ENCODE results near the gene ALKBH4.
"Not testable (repeated sequence)": the region's sequence is repeated elsewhere in the genome, so short reads cannot be mapped to it uniquely, and the experiment has no call there.

Gene ALKBH4

GRCh38 chr7:102460467-102460866 is 4.2 kb downstream of the ALKBH4 start:
- H3K9ac ChIP-seq (ENCODE audit: low read depth, low read length), result no peak overlapping the region
- H3K9me3 ChIP-seq (ENCODE audit: control insufficient read depth, insufficient read depth, low read length), result no peaks in the 10 kb centered on the region
- peaks cover 16% of the 10 kb centered on the region for H3K36me3 ChIP-seq (ENCODE audit: control insufficient read depth, insufficient read depth, low read length)
- no peaks in the 10 kb centered on the region for H3K4me1 ChIP-seq (ENCODE audit: control insufficient read depth, insufficient read depth, low read length)
- no peaks in the 10 kb centered on the region for H3K27me3 ChIP-seq (ENCODE audit: control insufficient read depth, insufficient read depth, low read length)
- no peak overlapping the region for H3K4me3 ChIP-seq (ENCODE audit: low read depth, low read length)

- Histone ChIP-seq H3K9ac (ENCODE audit: low read depth, low read length) (no peak overlapping the region), H3K4me1 (ENCODE audit: control insufficient read depth, insufficient read depth, low read length) (no peaks in the 10 kb centered on the region), H3K27me3 (ENCODE audit: control insufficient read depth, insufficient read depth, low read length) (no peaks in the 10 kb centered on the region), H3K4me3 (ENCODE audit: low read depth, low read length) (no peak overlapping the region), H3K36me3 (ENCODE audit: control insufficient read depth, insufficient read depth, low read length) (peaks cover 16% of the 10 kb centered on the region), H3K9me3 (ENCODE audit: control insufficient read depth, insufficient read depth, low read length) (no peaks in the 10 kb centered on the region)
Observed at GRCh38 chr7:102459221-102459844, 5.3 kb downstream of the ALKBH4 start.

- Histone ChIP-seq H3K9me3 (ENCODE audit: control insufficient read depth, insufficient read depth, low read length) (no peaks in the 10 kb centered on the region), H3K27me3 (ENCODE audit: control insufficient read depth, insufficient read depth, low read length) (no peaks in the 10 kb centered on the region), H3K9ac (ENCODE audit: low read depth, low read length) (no peak overlapping the region), H3K36me3 (ENCODE audit: control insufficient read depth, insufficient read depth, low read length) (peaks cover 16% of the 10 kb centered on the region), H3K4me1 (ENCODE audit: control insufficient read depth, insufficient read depth, low read length) (no peaks in the 10 kb centered on the region), H3K4me3 (ENCODE audit: low read depth, low read length) (no peak overlapping the region)
Observed at GRCh38 chr7:102457352-102457924, 7.2 kb downstream of the ALKBH4 start.

- Histone ChIP-seq H3K9me3 (ENCODE audit: control insufficient read depth, insufficient read depth, low read length) (no peaks in the 10 kb centered on the region), H3K27me3 (ENCODE audit: control insufficient read depth, insufficient read depth, low read length) (no peaks in the 10 kb centered on the region), H3K9ac (ENCODE audit: low read depth, low read length) (no peak overlapping the region), H3K4me3 (ENCODE audit: low read depth, low read length) (no peak overlapping the region), H3K4me1 (ENCODE audit: control insufficient read depth, insufficient read depth, low read length) (no peaks in the 10 kb centered on the region), H3K36me3 (ENCODE audit: control insufficient read depth, insufficient read depth, low read length) (peaks cover 16% of the 10 kb centered on the region)
Observed at GRCh38 chr7:102456327-102456726, 8.3 kb downstream of the ALKBH4 start.

- Histone ChIP-seq H3K36me3 (ENCODE audit: control insufficient read depth, insufficient read depth, low read length) (peaks cover 16% of the 10 kb centered on the region), H3K9me3 (ENCODE audit: control insufficient read depth, insufficient read depth, low read length) (no peaks in the 10 kb centered on the region), H3K4me3 (ENCODE audit: low read depth, low read length) (no peak overlapping the region), H3K9ac (ENCODE audit: low read depth, low read length) (no peak overlapping the region), H3K27me3 (ENCODE audit: control insufficient read depth, insufficient read depth, low read length) (no peaks in the 10 kb centered on the region), H3K4me1 (ENCODE audit: control insufficient read depth, insufficient read depth, low read length) (no peaks in the 10 kb centered on the region)
Observed at GRCh38 chr7:102455596-102455995, 9.1 kb downstream of the ALKBH4 start.

GRCh38 chr7:102454932-102455331 is 9.7 kb downstream of the ALKBH4 start:
- H3K36me3 ChIP-seq (ENCODE audit: control insufficient read depth, insufficient read depth, low read length), result peaks cover 16% of the 10 kb centered on the region
- H3K9me3 ChIP-seq (ENCODE audit: control insufficient read depth, insufficient read depth, low read length); H3K4me3 ChIP-seq (ENCODE audit: low read depth, low read length); H3K4me1 ChIP-seq (ENCODE audit: control insufficient read depth, insufficient read depth, low read length); H3K9ac ChIP-seq (ENCODE audit: low read depth, low read length); H3K27me3 ChIP-seq (ENCODE audit: control insufficient read depth, insufficient read depth, low read length): not testable (repeated sequence)

GRCh38 chr7:102454468-102454867 is 10.2 kb downstream of the ALKBH4 start:
- Histone ChIP-seq H3K27me3 (ENCODE audit: control insufficient read depth, insufficient read depth, low read length) (no peaks in the 10 kb centered on the region), H3K9ac (ENCODE audit: low read depth, low read length) (no peak overlapping the region), H3K9me3 (ENCODE audit: control insufficient read depth, insufficient read depth, low read length) (no peaks in the 10 kb centered on the region), H3K4me3 (ENCODE audit: low read depth, low read length) (no peak overlapping the region), H3K4me1 (ENCODE audit: control insufficient read depth, insufficient read depth, low read length) (no peaks in the 10 kb centered on the region), H3K36me3 (ENCODE audit: control insufficient read depth, insufficient read depth, low read length) (peaks cover 16% of the 10 kb centered on the region)

GRCh38 chr7:102453319-102453718 is 11.3 kb downstream of the ALKBH4 start:
- Histone ChIP-seq H3K36me3 (ENCODE audit: control insufficient read depth, insufficient read depth, low read length) (peaks cover 12% of the 10 kb centered on the region), H3K4me1 (ENCODE audit: control insufficient read depth, insufficient read depth, low read length) (no peaks in the 10 kb centered on the region), H3K9ac (ENCODE audit: low read depth, low read length) (no peak overlapping the region), H3K9me3 (ENCODE audit: control insufficient read depth, insufficient read depth, low read length) (no peaks in the 10 kb centered on the region), H3K4me3 (ENCODE audit: low read depth, low read length) (no peak overlapping the region), H3K27me3 (ENCODE audit: control insufficient read depth, insufficient read depth, low read length) (no peaks in the 10 kb centered on the region)

- Histone ChIP-seq H3K9ac (ENCODE audit: low read depth, low read length) (no peak overlapping the region), H3K27me3 (ENCODE audit: control insufficient read depth, insufficient read depth, low read length) (no peaks in the 10 kb centered on the region), H3K4me3 (ENCODE audit: low read depth, low read length) (no peak overlapping the region), H3K9me3 (ENCODE audit: control insufficient read depth, insufficient read depth, low read length) (no peaks in the 10 kb centered on the region), H3K4me1 (ENCODE audit: control insufficient read depth, insufficient read depth, low read length) (no peaks in the 10 kb centered on the region), H3K36me3 (ENCODE audit: control insufficient read depth, insufficient read depth, low read length) (peaks cover 6% of the 10 kb centered on the region)
Observed at GRCh38 chr7:102452451-102452850, 12.2 kb downstream of the ALKBH4 start.

GRCh38 chr7:102451371-102452054 is 13.2 kb downstream of the ALKBH4 start:
- Histone ChIP-seq H3K27me3 (ENCODE audit: control insufficient read depth, insufficient read depth, low read length) (no peaks in the 10 kb centered on the region), H3K36me3 (ENCODE audit: control insufficient read depth, insufficient read depth, low read length) (peaks cover 2% of the 10 kb centered on the region), H3K9me3 (ENCODE audit: control insufficient read depth, insufficient read depth, low read length) (no peaks in the 10 kb centered on the region), H3K4me1 (ENCODE audit: control insufficient read depth, insufficient read depth, low read length) (no peaks in the 10 kb centered on the region), H3K9ac (ENCODE audit: low read depth, low read length) (no peak overlapping the region), H3K4me3 (ENCODE audit: low read depth, low read length) (no peak overlapping the region)

GRCh38 chr7:102450242-102450641 is 14.4 kb downstream of the ALKBH4 start:
- H3K9me3 ChIP-seq (ENCODE audit: control insufficient read depth, insufficient read depth, low read length), result no peaks in the 10 kb centered on the region
- no peaks in the 10 kb centered on the region for H3K27me3 ChIP-seq (ENCODE audit: control insufficient read depth, insufficient read depth, low read length)
- no peak overlapping the region for H3K4me3 ChIP-seq (ENCODE audit: low read depth, low read length)
- H3K36me3 ChIP-seq (ENCODE audit: control insufficient read depth, insufficient read depth, low read length), result no peaks in the 10 kb centered on the region
- no peak overlapping the region for H3K9ac ChIP-seq (ENCODE audit: low read depth, low read length)
- no peaks in the 10 kb centered on the region for H3K4me1 ChIP-seq (ENCODE audit: control insufficient read depth, insufficient read depth, low read length)

- H3K27me3 ChIP-seq (ENCODE audit: control insufficient read depth, insufficient read depth, low read length), result no peaks in the 10 kb centered on the region
- H3K36me3 ChIP-seq (ENCODE audit: control insufficient read depth, insufficient read depth, low read length), result no peaks in the 10 kb centered on the region
- no peak overlapping the region for H3K9ac ChIP-seq (ENCODE audit: low read depth, low read length)
- no peaks in the 10 kb centered on the region for H3K9me3 ChIP-seq (ENCODE audit: control insufficient read depth, insufficient read depth, low read length)
- H3K4me3 ChIP-seq (ENCODE audit: low read depth, low read length), result no peak overlapping the region
- H3K4me1 ChIP-seq (ENCODE audit: control insufficient read depth, insufficient read depth, low read length), result no peaks in the 10 kb centered on the region
Observed at GRCh38 chr7:102449136-102449535, 15.5 kb downstream of the ALKBH4 start.

Data from iPS-15b (cell line).